RWPE2 (cell line): ENCODE measurements around the gene PKNOX2.
A peak's percentile ranks its signal among the peaks of the same experiment; 100 is the strongest.

Source experiments
- ATAC-seq: fragments of 200-7000 bp; cut with Tn5 transposase; 3 replicates; pipeline ENCODE4 v1.9.1; 2021; ENCODE audit warnings: low read depth
- DNase-seq: peaks from one replicate; pipeline ENCODE4 v3.0.0-alpha.2; 2020; ENCODE audit warnings: low spot score
- H3K27ac ChIP-seq: fragments of 450-650 bp; 2 replicates; pipeline ENCODE4 v1.5.1; 2017; ENCODE audit warnings: mild to moderate bottlenecking; ENCODE audit not compliant: poor library complexity, severe bottlenecking
- H3K27me3 ChIP-seq: fragments of 250-450 bp; sonication (Bioruptor Pico); 2 replicates; pipeline ENCODE4 v1.5.1; 2021; ENCODE audit warnings: mild to moderate bottlenecking, moderate library complexity; ENCODE audit not compliant: insufficient read depth, poor library complexity, severe bottlenecking
- H3K36me3 ChIP-seq: fragments of 250-450 bp; sonication (Bioruptor Pico); 2 replicates; pipeline ENCODE4 v1.5.1; 2020; ENCODE audit warnings: low read depth, mild to moderate bottlenecking, moderate library complexity
- H3K4me1 ChIP-seq: fragments of 250-450 bp; sonication (Bioruptor Pico); 2 replicates; pipeline ENCODE4 v1.5.1; 2021; ENCODE audit warnings: mild to moderate bottlenecking, moderate library complexity; ENCODE audit not compliant: insufficient read depth, poor library complexity, severe bottlenecking
- H3K4me3 ChIP-seq: fragments of 250-450 bp; sonication (Bioruptor Pico); 2 replicates; pipeline ENCODE4 v1.5.1; 2021; ENCODE audit warnings: mild to moderate bottlenecking, moderate library complexity; ENCODE audit not compliant: severe bottlenecking
- H3K9me3 ChIP-seq: fragments of 250-450 bp; sonication (Bioruptor Pico); 2 replicates; pipeline ENCODE4 v1.5.1; 2021; ENCODE audit warnings: mild to moderate bottlenecking, moderate library complexity; ENCODE audit not compliant: severe bottlenecking
- CTCF ChIP-seq: fragments of 450-650 bp; IDR thresholded peaks from one replicate; pipeline ENCODE4 v1.5.1; 2017; ENCODE audit warnings: mild to moderate bottlenecking, moderate library complexity; ENCODE audit not compliant: poor library complexity, severe bottlenecking

PKNOX2 gene

GRCh38 chr11:125348141-125348651, 183.6 kb downstream of the PKNOX2 start:
- Histone ChIP-seq H3K27me3 (no peaks in the 10 kb centered on the region), H3K4me3 (no peak overlapping the region), H3K4me1 (no peaks in the 10 kb centered on the region), H3K9me3 (no peaks in the 10 kb centered on the region), H3K36me3 (no peaks in the 10 kb centered on the region), H3K27ac (no peak overlapping the region)
- no peak for ATAC-seq
- no peak for DNase-seq
- TF ChIP-seq CTCF: no peak

- H3K4me3 ChIP-seq: no peak overlapping the region
- no peaks in the 10 kb centered on the region for H3K4me1 ChIP-seq
- no peaks in the 10 kb centered on the region for H3K36me3 ChIP-seq
- DNase-seq: no peak
- no peaks in the 10 kb centered on the region for H3K9me3 ChIP-seq
- H3K27ac ChIP-seq: no peak overlapping the region
- H3K27me3 ChIP-seq: no peaks in the 10 kb centered on the region
- ATAC-seq: peak; percentile 44; the same call in 2 of the 3 replicates
- TF ChIP-seq CTCF: peak; percentile 79
Observed at GRCh38 chr11:125348674-125349309, 184.2 kb downstream of the PKNOX2 start.

GRCh38 chr11:125350206-125351032, 185.9 kb downstream of the PKNOX2 start:
- H3K27ac ChIP-seq: no peak overlapping the region
- H3K4me1 ChIP-seq: no peaks in the 10 kb centered on the region
- TF ChIP-seq CTCF: no peak
- H3K36me3 ChIP-seq: no peaks in the 10 kb centered on the region
- no peak overlapping the region for H3K4me3 ChIP-seq
- no peaks in the 10 kb centered on the region for H3K27me3 ChIP-seq
- no peak for ATAC-seq
- DNase-seq: no peak
- no peaks in the 10 kb centered on the region for H3K9me3 ChIP-seq

- Histone ChIP-seq H3K27me3 (no peaks in the 10 kb centered on the region), H3K4me1 (no peaks in the 10 kb centered on the region), H3K9me3 (no peaks in the 10 kb centered on the region), H3K27ac (no peak overlapping the region), H3K36me3 (no peaks in the 10 kb centered on the region), H3K4me3 (no peak overlapping the region)
- ATAC-seq: no peak
- no peak for TF ChIP-seq CTCF
- DNase-seq: no peak
Observed at GRCh38 chr11:125351033-125351867, 186.7 kb downstream of the PKNOX2 start.
